ENCODE measurements around the gene STRAP.

DNA sequence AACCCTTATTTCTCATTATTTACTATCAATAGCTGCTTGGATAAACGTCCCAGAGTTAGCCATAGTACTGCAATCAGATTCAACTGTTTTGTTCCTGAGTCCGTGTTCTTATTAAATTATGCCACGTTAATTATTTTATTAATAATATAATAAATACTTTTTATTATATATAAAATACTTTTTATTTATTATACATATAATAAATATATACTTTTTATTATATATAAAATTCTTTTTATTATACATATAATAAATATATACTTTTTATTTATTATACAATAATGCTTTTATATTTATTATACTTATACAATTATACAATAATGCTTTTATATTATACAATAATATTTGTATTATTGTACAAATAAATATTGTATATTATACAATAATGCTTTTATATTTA lies 11.1 kb downstream of the STRAP start:
- TF ChIP-seq, protein P1, sequence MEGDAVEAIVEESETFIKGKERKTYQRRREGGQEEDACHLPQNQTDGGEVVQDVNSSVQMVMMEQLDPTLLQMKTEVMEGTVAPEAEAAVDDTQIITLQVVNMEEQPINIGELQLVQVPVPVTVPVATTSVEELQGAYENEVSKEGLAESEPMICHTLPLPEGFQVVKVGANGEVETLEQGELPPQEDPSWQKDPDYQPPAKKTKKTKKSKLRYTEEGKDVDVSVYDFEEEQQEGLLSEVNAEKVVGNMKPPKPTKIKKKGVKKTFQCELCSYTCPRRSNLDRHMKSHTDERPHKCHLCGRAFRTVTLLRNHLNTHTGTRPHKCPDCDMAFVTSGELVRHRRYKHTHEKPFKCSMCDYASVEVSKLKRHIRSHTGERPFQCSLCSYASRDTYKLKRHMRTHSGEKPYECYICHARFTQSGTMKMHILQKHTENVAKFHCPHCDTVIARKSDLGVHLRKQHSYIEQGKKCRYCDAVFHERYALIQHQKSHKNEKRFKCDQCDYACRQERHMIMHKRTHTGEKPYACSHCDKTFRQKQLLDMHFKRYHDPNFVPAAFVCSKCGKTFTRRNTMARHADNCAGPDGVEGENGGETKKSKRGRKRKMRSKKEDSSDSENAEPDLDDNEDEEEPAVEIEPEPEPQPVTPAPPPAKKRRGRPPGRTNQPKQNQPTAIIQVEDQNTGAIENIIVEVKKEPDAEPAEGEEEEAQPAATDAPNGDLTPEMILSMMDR (IDR thresholded peaks at IDR 0.05), result no peak
- no peak for TF ChIP-seq POLR2A (IDR thresholded peaks at IDR 0.05)

All from adrenal gland (tissue), 5 donors.